DND-41 (cell line): Measurements from ENCODE around the gene PPP1R14C.

ENCODE experiments used
- CTCF ChIP-seq: IDR thresholded peaks from 2 replicates; pipeline ENCODE4 v1.5.1; 2012; ENCODE audit warnings: borderline replicate concordance, low read length, moderate library complexity, mild to moderate bottlenecking; ENCODE audit not compliant: poor library complexity, severe bottlenecking; ENCODE audit errors: extremely low read depth
- EZH2 ChIP-seq: IDR thresholded peaks from 3 replicates; pipeline ENCODE4 v1.6.1; 2012; ENCODE audit warnings: borderline replicate concordance, low read depth, mild to moderate bottlenecking, moderate library complexity, low read length, inconsistent platforms; ENCODE audit not compliant: severe bottlenecking

GRCh38 chr6:150247803-150248202, 105.0 kb downstream of the PPP1R14C start:
- TF ChIP-seq CTCF = no peak
- no peak for TF ChIP-seq EZH2
